Measurements from ENCODE around the gene FAM210A. TPM values are rescaled to one million over a fixed set of nuclear protein-coding genes. Genes with fewer than 3 reads are reported as not detected.

Gene FAM210A
- total and polyA plus RNA-seq, 9 of the 15 experiments (the other 6 are each of a cell fraction or from before 2014, with no cell fraction given): 8.3 to 41.7 (median 19.1) TPM

DNA sequence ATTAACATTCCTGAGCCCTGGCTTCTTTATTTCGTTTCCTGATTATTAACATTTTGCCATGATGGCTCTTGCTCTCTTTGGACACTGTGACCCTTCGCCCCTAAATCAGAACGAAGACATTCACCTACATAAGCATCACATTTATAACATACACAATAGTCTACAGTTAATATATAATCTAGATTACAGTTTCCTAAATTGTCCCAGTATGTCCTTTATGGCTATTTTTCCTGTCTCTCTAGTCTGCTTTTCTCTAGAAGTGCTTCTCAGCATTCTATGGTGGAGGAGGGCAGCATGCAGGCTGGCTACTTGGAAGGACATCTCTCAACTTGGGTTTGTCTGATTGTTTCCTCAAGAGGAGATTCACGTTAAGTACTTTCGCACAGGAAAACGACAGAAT, 49.9 kb downstream of the FAM210A start (continued):
- no peak for TF ChIP-seq SAFB2 (IDR thresholded peaks at IDR 0.05; ENCODE audit: borderline replicate concordance, low read depth, low read length, severe bottlenecking)

DNA sequence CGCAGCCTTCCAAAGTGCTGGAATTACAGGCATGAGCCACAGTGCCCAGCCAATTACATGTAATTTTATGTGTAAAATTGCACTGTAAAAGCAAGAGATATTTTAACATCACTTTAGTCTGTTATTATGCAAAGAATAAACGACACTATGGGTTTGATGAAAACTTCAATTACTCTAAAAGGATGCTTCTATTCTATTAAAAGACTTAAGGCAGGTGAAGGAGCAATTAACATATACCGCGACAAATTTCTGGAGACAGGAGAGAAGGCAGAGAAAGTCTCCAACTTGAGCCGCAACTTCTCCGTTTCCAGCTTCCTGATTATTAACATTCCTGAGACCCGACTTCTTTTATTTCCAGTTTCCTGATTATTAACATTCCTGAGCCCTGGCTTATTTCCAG, 53.7 kb downstream of the FAM210A start:
- TF ChIP-seq, protein P1, sequence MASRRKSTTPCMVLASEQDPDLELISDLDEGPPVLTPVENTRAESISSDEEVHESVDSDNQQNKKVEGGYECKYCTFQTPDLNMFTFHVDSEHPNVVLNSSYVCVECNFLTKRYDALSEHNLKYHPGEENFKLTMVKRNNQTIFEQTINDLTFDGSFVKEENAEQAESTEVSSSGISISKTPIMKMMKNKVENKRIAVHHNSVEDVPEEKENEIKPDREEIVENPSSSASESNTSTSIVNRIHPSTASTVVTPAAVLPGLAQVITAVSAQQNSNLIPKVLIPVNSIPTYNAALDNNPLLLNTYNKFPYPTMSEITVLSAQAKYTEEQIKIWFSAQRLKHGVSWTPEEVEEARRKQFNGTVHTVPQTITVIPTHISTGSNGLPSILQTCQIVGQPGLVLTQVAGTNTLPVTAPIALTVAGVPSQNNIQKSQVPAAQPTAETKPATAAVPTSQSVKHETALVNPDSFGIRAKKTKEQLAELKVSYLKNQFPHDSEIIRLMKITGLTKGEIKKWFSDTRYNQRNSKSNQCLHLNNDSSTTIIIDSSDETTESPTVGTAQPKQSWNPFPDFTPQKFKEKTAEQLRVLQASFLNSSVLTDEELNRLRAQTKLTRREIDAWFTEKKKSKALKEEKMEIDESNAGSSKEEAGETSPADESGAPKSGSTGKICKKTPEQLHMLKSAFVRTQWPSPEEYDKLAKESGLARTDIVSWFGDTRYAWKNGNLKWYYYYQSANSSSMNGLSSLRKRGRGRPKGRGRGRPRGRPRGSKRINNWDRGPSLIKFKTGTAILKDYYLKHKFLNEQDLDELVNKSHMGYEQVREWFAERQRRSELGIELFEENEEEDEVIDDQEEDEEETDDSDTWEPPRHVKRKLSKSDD (conservative IDR thresholded peaks at IDR 0.05; ENCODE audit: low read length): no peak
- TF ChIP-seq RBM34 (IDR thresholded peaks at IDR 0.05; ENCODE audit: borderline replicate concordance, insufficient read depth, low read length): no peak
- TF ChIP-seq, protein P2, sequence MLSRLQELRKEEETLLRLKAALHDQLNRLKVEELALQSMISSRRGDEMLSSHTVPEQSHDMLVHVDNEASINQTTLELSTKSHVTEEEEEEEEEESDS (CRISPR knock-in tag; IDR thresholded peaks at IDR 0.05): no peak
- no peak for TF ChIP-seq ZNF76 (CRISPR knock-in tag; IDR thresholded peaks at IDR 0.05; ENCODE audit: borderline replicate concordance)
- no peak for FAIRE-seq
- Histone ChIP-seq H3K36me3 (ENCODE audit: control insufficient read depth, insufficient read depth, low read length) (peaks cover 24% of the 10 kb centered on the region; the same call in 1 of the 3 replicates), H3K9me3 (replicated peaks; ENCODE audit: control insufficient read depth, insufficient read depth, low read depth, low read length) (no peaks in the 10 kb centered on the region), H3K9me1 (ENCODE audit: control insufficient read depth, insufficient read depth, low read length) (no peaks in the 10 kb centered on the region), H3K27ac (ENCODE audit: extremely low read depth, low read depth, low read length) (no peak overlapping the region), H3K4me1 (replicated peaks in 1 of 2; ENCODE audit: control insufficient read depth in 2 of 2, insufficient read depth in 2 of 2, low read length in 2 of 2) (no peaks in the 10 kb centered on the region), H2AFZ (ENCODE audit: low read depth, low read length) (no peak overlapping the region), H3K9ac (ENCODE audit: insufficient read depth in 1 of 2, low read depth in 2 of 2, low read length in 2 of 2) (no peak overlapping the region), H3K4me3 (no peak overlapping the region), H3K27me3 (ENCODE audit: control insufficient read depth in 2 of 2, insufficient read depth in 2 of 2, low read length in 2 of 2) (no peaks in the 10 kb centered on the region), H4K20me1 (replicated peaks; ENCODE audit: control insufficient read depth, insufficient read depth, low read length) (no peaks in the 10 kb centered on the region), H3K79me2 (ENCODE audit: control insufficient read depth, insufficient read depth, low read length) (peaks cover 10% of the 10 kb centered on the region), H3K4me2 (ENCODE audit: insufficient read depth, low read length) (no peak overlapping the region)
- in situ Hi-C loops (cut with MboI) (no loop called here), intact Hi-C loops (cut with micrococcal nuclease) (no loop called here)
- DNase-seq (ENCODE audit: extremely low read depth in 1 of 4, low spot score in 3 of 4): no peak
- CTCF ChIA-PET (ENCODE audit: low intra/inter-chr PET ratio): no interaction called here
- POLR2A ChIA-PET: interaction anchor here (1.1 kb wide), 1 partner anchor 42 kb away, joined by 3 read pairs; no protein-coding TSS in a partner anchor
- WGBS (ENCODE audit: insufficient coverage, low coverage, missing lambda C conversion rate): 87% methylated on average over 7 of the region's 7 CpGs
- BruUV-seq (replicated peaks): no TSS peak
- ATAC-seq: no peak

Measured in K562 (cell line).